GM06990 (cell line): Measurements from ENCODE around the gene ZBBX.

Source experiments
- DNase-seq: peaks from one replicate; pipeline ENCODE4 v3.0.0-alpha.2; 2011; ENCODE audit not compliant: insufficient read length; ENCODE audit errors: extremely low read depth
- H3K27me3 ChIP-seq: replicated peaks from 2 replicates; pipeline ENCODE4 v1.6.0; 2011; ENCODE audit warnings: low read length; ENCODE audit not compliant: control insufficient read depth, insufficient read depth
- H3K36me3 ChIP-seq: 2 replicates; pipeline ENCODE4 v1.5.1; 2011; ENCODE audit warnings: low read length; ENCODE audit not compliant: control insufficient read depth, insufficient read depth
- H3K4me3 ChIP-seq: replicated peaks from 2 replicates; pipeline ENCODE4 v1.5.1; 2011; ENCODE audit warnings: low read depth, mild to moderate bottlenecking, control low read depth, low read length
- CTCF ChIP-seq: IDR thresholded peaks from 2 replicates; pipeline ENCODE4 v1.5.1; 2011; ENCODE audit warnings: low read length, control low read depth, mild to moderate bottlenecking, inconsistent platforms; ENCODE audit not compliant: insufficient read depth, poor library complexity, severe bottlenecking

ZBBX gene

GRCh38 chr3:167287308-167287707 lies 92.8 kb downstream of the ZBBX start:
- TF ChIP-seq CTCF: no peak
- Histone ChIP-seq H3K36me3 (no peaks in the 10 kb centered on the region), H3K27me3 (no peaks in the 10 kb centered on the region), H3K4me3 (no peak overlapping the region)
- DNase-seq: no peak

GRCh38 chr3:167274141-167274874 lies 105.8 kb downstream of the ZBBX start:
- no peak for TF ChIP-seq CTCF
- DNase-seq: no peak
- Histone ChIP-seq H3K36me3 (no peaks in the 10 kb centered on the region), H3K4me3 (no peak overlapping the region), H3K27me3 (no peaks in the 10 kb centered on the region)

GRCh38 chr3:167253037-167253436 lies 127.1 kb downstream of the ZBBX start:
- TF ChIP-seq CTCF: no peak
- Histone ChIP-seq H3K27me3 (no peaks in the 10 kb centered on the region), H3K4me3 (no peak overlapping the region), H3K36me3 (no peaks in the 10 kb centered on the region)
- DNase-seq: no peak

- DNase-seq: no peak
- H3K4me3 ChIP-seq: no peak overlapping the region
- no peak for TF ChIP-seq CTCF
- H3K36me3 ChIP-seq: no peaks in the 10 kb centered on the region
- H3K27me3 ChIP-seq: no peaks in the 10 kb centered on the region
Measured at GRCh38 chr3:167251678-167252077, 128.4 kb downstream of the ZBBX start.

GRCh38 chr3:167246252-167246651 lies 133.8 kb downstream of the ZBBX start:
- Histone ChIP-seq H3K4me3 (no peak overlapping the region), H3K36me3 (no peaks in the 10 kb centered on the region), H3K27me3 (no peaks in the 10 kb centered on the region)
- no peak for DNase-seq
- TF ChIP-seq CTCF: no peak
